ENCODE measurements around the gene DCC.

DCC gene

GRCh38 chr18:52953387-52953786 is 613.4 kb downstream of the DCC start:
- DNase-seq: no peak

GRCh38 chr18:52963481-52963880 is 623.5 kb downstream of the DCC start:
- DNase-seq: no peak

DNA sequence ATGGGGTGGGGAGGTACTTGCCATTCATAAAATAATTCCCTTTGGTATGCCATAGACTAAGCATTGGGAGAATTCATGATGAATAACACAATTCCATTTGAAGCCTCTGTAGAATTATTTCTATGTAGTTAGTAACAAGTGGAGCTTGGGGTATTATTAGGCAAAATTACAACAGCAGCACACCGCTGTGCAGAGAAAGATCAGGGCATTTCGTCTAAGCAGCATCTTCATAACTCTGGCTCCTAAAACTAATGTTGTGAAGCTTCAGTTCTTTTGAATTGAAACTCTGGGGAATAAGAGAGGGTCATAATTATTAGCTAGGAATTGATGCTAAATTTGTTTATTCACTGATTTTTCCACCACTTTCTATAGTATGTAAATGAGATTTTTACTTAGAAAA is 630.7 kb downstream of the DCC start:
- DNase-seq: no peak

DNA sequence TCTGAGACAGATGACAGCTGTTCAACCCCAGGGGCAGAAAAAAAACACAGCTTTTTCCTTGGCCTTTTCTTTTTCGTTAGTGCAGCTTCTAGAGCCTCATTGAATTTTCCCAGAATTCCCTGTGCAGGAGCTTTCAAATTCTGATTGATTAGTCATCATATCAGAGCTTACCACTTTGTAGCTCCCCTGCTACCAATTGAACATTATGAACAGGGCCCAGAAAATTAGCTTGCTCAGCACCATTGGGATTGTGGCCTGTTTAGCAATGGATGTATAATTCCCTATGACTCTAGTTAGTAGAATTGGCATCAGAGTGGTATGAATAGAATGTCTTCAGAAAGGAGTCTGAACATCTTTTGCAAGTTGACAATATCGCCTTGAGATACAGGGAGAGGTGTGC is 631.1 kb downstream of the DCC start:
- no peak for DNase-seq

DNA sequence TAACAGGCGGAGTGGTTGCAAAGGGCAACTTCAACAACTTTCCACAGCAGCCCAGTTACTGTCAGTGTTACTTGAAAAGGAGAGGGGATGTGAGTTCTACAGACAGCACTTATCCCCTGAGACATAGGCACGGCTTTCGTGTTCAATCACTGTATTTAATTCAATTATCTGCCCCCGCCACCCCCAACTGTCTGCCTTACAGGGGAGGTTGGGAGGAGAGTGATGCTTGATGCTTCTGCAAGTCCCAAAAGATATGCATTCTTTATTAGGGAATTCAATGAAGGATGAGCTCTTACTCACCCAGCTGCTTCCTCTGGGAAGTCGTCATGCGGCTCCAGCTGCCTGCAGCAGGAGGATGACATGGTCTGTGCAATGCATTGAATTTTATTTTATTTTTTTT is 639.9 kb downstream of the DCC start:
- DNase-seq: no peak

DNA sequence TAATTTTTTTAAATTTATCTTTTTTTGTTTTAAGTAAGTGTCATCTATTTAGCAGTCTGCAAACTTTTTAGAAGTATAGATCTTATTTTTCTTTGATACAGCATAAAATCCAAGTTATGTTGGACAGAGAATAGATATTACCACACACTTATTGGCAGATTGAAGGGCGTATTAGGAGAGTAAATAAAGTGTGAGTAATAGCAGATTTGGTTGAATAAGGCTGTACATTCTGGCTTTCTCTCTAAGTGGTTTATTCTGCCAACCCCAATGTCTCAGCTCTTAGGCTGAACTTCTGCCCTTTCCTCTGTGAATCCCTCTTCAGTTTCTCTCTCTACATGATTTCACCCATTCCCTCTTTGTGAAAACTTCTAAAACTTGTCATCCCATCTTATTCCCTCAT is 651.2 kb downstream of the DCC start:
- no peak for DNase-seq

DNA sequence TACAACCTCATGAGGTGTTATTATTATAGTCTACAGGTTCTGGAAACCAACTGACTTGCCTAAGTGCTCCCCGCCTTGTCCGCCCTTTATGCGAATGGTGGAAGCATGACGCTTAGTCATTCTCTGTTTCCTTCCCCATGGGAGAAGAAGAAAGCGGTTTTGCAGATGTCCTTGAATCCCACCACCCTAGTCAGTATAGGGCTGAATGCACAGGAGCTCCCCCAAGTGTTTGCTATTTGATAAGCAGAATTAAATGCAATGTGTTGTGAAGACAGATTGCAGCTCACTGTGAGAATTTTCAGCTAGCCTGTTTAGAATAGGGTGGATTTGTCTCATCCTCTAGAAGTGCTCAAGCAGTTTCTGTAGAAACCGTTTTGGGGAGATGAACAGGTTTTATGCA is 652.0 kb downstream of the DCC start:
- no peak for DNase-seq

DNA sequence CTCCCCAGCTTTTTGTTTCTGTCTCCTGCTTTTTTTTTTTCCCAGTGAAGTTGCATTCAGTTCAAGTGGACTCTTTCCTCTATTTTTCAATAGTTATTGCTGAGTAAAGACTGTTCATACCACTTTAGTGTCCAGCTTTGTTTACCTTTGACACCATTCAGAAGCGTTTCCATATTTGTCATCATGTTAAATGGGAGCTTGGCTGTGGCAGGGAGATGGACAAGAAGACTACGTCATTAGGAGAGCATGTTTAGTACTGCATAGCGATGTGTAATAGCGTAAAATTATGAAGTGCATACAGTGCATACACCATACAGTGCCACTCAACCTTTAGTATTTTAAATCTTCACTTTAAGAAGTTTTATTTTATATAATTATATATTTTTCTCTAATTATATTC is 655.9 kb downstream of the DCC start:
- no peak for DNase-seq

- DNase-seq: no peak
Measured at GRCh38 chr18:52999633-53000032, 659.6 kb downstream of the DCC start.

DNA sequence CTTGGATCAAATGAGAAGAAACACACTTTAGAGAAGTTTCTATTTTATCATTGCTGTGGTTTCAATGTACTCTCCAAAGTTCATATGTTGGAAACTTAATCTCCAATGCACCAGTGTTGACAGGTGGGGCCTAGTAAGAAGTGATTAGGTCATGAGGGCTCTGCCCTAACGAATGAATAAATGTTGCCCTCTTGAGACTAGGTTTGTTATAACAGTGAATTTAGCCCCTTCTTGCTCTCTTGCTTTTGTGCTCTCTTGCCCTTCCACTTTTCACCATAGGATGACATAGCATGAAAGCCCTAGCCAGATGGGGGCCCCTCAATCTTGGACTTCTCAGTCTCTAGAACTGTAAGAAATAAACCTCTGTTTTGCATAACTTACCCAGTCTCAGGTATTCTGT is 664.8 kb downstream of the DCC start:
- DNase-seq: no peak

DNA sequence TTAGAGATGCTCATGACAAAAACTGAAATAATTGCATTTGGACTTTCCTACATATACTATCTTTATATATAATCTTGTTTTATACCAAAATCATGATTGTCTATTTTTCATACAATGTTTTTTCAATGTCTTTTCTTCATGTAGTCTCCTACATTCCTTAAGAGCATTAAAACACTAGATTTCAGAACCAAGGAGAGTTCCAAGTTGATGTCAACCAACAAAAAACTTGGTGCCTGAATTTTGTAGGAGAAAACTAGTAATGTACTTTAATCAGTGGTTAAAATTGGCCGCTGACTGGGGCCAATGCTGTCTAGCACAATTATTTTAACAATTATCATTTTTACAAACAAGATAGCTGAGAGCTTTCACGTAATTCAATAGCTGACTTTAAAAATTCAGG is 678.8 kb downstream of the DCC start:
- no peak for DNase-seq

DNA sequence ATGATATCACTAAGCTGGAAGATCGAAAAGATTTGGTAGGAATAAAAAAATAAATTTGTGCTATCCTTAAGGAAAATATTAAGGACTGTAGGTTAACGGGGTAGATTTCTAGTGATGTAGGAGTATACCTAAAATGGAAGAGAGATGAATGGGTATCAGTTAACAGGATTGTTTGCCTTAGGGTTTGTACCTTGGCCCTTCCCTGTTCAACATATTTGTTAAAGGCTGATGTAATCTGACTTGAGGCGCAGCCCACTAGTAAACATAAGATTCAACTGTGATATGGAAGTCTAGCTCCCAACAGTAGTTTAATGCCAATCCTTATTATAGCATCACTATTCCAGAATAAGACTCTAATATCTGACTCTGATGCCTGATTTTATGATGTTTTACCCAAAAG is 685.2 kb downstream of the DCC start:
- no peak for DNase-seq

- DNase-seq: no peak
Measured at GRCh38 chr18:53028565-53028964, 688.6 kb downstream of the DCC start.

- no peak for DNase-seq
Measured at GRCh38 chr18:53033128-53033527, 693.1 kb downstream of the DCC start.

- DNase-seq: no peak
Measured at GRCh38 chr18:53038608-53039007, 698.6 kb downstream of the DCC start.

- DNase-seq: no peak
Measured at GRCh38 chr18:53040286-53040685, 700.3 kb downstream of the DCC start.

DNA sequence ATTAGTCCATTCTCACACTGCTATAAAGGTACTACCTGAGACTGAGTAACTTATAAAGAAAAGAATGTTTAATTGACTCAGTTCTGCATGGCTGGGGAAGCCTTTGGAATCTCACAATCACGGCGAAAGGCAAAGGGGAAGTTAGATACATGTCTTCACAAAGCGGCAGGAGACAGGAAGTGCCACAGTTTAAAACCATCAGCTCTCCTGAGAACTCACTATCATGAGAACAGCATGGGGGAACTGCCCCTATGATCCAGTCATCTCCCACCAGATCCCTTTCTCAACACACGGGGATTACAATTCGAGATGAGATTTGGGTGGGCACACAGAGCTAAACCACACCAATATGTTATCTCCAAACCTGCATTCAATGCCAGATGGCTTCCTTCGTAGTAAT is 716.1 kb downstream of the DCC start:
- DNase-seq: no peak

DNA sequence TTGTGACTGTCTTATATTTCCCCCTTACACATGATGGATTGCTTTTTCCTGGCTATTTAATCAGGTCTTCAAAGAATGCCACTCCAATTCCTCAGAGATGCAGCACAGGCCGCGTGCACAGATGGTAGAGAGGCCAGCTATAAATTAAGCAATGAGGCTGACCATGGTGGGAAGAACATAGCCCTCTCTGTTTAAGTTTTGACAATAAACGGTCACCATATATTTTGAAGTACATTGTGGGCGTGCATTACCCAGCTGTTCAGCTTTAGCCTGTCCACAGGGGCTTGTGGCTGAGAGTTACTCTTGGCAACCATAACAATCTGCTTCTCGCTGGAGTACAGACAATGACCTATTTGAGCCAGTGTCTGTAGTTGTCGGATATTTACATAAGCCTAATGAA is 730.8 kb downstream of the DCC start:
- DNase-seq: no peak

GRCh38 chr18:53080687-53081086 is 740.7 kb downstream of the DCC start:
- DNase-seq: no peak

DNA sequence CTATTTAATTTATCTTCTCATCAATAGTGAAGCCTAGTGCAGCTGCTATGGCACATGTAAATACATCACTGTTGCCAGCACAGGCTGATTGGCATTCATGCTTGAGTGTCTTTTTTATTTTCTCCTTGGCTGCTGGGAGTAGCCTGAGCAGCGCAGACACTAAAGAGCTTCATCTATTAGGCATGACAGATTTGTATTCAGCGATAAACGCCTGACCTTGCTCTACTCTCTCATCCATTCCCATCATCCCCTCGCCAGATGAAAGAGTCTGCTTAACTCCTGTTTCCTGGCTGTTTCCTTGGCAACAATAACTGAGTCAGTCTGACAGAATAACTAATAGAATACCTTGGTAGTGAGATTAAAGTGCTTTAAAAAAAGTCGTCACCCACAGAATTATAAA is 753.6 kb downstream of the DCC start:
- DNase-seq: no peak

GRCh38 chr18:53101536-53102105 is 761.6 kb downstream of the DCC start:
- no peak for DNase-seq

DNA sequence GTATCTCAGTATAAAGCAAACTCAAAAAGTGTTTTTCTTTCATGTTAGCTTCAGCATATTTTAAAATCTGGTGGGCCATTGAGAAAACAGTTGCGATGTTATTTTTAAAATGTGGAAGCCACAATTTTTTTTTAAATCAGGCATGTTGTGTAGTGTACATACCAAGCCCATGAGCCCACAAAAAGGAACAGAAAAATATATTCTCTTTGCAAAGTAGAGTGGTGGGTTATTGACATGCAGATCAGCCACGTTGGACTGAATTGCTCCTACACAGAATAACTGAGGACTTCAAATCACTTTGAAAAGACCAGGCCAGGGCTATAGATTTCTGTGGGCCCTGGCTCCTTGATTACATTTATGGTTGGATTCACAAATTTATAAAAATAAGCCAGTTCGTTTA is 774.4 kb downstream of the DCC start:
- no peak for DNase-seq

DNA sequence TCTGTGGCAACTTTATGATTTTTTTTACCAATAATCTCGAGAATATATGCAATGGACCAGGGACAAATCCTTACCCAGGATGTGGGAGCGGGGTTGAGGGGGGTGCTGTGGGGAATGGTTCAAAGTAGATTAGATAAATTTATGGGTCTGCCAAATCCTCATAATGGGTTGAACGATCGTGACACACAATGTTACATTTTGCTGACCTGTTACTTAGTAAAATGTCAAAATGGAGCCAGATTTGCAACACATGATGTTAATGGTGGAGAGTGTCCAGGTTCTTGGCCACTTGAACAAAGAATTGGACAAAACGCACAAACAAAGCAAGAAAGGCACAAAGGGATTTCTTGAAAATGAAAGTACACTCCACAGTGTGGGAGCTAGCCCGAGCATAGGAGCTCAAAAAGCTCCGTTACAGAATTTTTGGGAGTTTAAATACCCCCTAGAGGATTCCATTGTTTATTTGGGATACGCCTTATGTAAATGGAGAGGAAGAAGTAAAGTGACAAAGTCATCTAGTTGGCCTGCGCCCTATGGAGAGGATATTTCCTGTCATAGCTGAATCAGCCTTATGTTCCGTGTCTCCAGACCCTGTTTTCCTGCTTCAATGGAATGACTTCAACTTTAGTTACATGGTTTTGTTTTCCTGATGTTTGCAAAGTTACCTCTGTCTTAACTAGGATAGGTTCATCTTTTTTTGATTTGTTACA is 776.0 kb downstream of the DCC start:
- DNase-seq: no peak

DNA sequence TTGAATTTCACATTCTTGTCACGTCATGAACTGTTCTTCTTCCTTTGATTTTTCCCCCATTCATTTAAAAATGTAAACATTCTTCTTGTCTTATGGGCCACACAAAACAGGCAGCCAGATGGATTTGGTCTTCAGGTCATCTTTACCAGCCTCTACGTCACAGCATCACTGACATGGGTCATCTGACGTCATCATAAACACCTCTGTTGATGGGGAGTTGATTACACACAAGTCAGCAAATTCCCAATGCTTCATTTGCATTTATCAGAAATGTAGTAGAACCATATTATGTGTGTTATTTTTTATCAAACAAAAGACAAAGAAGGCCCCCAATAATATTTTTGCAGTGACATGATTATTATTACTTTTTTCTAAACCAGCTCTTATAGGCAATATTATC is 777.9 kb downstream of the DCC start:
- DNase-seq: no peak

DNA sequence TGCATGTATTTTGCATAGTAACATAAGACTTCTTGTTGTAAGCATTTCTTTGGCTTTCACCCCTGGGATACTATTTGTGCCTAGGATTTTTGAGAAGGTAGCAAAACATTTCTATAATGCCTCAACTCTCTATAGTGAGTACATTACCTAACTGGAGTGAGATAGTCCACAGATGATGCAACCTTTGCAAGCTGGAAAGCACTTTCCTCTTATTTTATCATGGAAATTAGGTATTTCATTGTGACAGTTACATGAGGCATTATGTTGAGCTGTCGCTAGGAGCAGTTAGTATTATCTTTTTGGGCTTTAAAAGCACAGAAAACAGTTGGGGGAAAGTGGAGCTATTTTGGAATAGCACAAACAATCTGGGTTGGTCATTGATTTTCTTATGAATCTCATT is 786.2 kb downstream of the DCC start:
- DNase-seq: no peak

All from NK-92 treated with Interleukin-12 subunit alpha and Interleukin-12 subunit beta, amount 100 ng/mL, for 24 hours (cell line).